SHP77 (cell line): ENCODE data around the gene SLFN12.
"Not testable (repeated sequence)": the region's sequence is repeated elsewhere in the genome, so short reads cannot be mapped to it uniquely, and the experiment has no call there.

Experiments
- DNase-seq, 2 experiments: peaks; one replicate each; lab custom pipeline; 2025; lab: John Stamatoyannopoulos, UW

The SLFN12 gene

DNA sequence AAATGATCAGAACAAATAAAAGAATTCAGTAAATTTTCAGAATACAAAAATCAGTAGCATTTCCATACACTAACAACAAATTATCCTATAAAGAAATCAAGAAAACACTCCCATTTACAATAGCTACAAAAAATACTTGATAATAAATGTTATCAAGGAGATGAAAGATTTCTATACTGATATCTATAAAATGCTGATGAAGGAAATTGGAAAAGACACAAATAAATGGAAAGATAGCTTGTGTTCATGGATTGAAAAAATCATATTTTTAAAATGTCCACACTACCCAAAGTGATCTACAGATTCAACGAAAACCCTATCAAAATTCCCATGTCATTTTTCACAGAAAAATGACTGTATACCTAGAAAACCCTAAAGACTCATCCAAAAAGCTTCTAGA, 18.1 kb downstream of the SLFN12 start:
- DNase-seq, result no peak

DNA sequence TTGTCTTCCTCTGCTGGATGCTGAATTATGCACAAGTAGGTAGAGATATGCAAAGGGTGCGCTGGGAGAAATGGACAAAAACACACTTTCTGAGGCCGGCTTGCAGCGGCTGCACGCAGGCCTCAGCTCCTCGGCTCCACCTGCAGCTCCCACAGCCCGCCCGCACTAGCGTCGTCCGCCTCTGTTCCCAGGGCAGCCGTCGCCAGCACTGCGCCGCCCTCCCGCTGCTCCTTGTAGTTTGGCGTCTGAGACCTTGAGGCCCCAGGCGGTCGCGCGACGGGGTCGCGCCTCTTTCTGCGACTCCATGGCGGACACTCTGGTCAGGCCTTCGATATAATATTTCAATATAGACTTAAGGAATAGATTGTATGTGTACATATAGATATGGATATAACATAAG, 24.8 kb downstream of the SLFN12 start:
- DNase-seq, result no peak

DNA sequence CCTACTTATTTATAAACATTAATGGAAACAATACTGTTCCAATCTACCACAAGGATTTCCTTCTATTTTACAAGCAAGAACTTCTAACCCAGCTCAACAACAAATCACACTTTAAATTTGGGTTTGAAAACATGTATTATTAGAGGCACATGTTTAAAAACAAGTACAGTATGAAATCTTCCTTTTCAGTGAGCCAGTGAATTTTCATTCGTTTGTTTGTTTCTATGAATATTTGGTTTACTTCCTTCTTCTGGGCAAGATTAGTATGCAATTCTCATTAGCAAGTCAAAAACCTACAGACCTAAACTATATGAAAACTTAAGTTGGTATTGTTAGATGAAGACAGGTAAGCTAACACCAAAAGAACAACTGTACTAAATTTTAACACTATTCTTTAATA, 25.7 kb downstream of the SLFN12 start:
- no peak for DNase-seq

DNA sequence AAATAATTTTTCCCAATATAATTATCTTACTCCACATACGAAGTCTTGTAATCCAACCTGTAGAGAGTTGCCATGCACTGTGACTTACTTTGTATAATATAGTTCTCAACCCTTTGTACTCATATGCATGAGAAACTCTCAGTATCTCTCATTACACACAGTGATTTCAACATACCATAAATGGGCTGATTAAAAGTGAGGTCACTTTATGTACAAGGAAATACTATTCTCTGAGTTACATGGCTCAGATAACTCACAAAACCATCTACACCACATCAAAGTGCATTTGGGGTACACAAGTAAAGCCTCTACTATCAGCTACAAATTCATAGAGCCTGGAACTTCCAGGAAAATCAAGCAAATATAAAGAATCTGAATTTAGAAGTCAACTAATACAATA, 27.9 kb downstream of the SLFN12 start:
- no peak for DNase-seq

DNA sequence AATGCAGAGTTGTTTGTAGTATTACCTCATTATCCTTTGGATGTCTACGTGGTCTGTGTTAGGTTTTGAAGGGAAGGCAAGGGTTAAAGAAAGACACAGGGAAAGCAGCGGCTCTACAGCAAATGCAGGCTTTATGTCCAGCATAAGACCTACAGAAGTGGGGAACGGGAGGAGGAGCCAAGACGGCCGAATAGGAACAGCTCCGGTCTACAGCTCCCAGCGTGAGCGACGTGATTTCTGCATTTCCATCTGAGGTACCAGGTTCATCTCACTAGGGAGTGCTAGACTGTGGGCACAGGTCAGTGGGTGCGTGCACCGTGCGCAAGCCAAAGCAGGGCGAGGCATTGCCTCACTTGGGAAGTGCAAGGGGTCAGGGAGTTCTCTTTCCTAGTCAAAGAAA, 38.5 kb downstream of the SLFN12 start:
- DNase-seq, result not testable (repeated sequence)

DNA sequence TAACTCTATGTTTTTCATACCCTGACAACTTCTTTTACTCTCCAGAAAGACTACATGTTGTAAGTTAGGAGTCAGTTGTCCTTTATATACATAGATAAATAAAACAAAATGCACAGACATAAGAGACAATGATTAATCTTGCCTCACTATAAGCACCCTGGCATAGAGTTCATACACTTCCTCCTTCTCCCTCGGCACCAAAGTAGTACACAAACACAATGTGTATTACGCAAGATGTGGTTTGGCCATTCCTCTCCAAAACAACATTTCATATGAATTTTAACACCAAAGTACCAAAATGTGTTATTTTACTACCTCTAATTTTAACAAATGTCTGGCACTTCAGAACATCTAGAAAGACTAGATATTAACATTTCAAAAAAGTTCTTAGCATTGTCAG, 41.6 kb downstream of the SLFN12 start:
- no peak for DNase-seq

DNA sequence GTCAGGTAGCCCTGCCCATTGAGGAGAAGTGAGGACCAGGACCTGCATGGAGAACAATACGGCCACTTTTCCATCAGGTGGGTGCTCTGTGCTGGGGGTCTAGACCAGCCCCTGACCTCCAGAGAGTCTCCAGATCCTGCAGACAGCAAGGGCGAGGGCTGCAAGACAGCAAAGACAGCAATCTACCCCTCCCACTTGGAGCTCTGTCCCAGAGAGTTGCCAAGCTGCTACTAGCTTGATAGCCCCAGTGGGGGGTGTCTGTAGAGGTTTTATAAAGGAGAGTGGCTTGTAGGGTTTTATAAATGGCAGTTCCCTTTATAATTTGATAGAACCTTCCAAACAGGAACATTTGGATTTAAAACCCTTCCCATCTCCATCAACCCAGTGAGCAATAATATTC, 42.1 kb downstream of the SLFN12 start:
- no peak for DNase-seq

DNA sequence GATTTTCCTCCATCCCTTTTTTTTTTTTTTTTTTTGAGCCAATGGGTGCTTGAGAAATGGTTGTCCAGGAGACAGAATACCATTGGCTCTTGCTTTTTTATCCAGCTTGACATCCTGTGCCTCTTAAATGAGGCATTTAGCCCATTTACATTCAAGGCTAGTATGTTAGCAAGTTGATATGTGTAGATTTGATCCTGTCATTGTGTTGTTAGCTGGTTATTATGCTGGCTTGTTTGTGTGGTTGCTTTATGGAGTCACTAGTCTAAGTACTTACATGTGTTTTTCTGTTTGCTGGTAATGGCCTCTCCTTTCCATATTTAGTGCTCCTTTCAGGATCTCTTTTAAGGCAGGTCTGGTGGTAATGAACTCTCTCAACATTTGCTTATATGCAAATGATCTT, 44.8 kb downstream of the SLFN12 start:
- no peak for DNase-seq

DNA sequence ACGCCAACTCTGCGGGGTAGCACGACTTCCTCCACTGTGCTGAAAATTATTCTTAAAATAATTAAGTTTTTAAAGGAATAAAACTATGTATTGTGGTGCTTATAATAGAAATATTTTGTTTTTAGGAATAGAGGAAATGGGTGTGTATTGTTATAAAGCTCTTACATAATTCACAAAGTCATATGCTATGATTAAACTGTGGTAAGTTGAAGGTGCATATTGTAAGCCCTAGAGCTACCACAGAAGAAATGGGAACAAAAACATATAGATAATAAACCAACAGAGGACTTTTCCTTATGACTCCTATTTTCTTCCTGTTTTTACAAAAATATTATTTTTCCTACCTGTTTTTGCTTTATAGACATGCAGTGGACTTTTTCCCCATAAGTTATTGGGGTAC, 54.6 kb downstream of the SLFN12 start:
- DNase-seq, result no peak

DNA sequence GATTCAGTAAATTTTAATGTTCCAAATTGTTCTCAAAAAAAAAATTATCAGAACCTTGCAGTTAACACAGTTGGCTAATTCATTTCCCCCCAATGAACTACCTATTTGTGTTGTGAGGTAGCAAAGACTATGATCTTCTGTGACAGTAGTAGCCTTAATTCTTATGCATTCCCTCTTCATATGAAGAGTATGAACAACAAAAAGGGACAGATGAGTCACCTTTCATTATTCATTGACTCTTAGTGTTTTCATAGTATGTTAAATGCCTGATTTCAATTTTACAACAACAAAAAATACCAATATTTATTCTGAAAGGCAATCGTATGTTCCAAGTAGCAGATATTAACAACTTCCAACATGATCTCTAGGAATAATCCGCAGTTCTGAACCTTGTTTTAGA, 55.2 kb downstream of the SLFN12 start:
- DNase-seq, result no peak

DNA sequence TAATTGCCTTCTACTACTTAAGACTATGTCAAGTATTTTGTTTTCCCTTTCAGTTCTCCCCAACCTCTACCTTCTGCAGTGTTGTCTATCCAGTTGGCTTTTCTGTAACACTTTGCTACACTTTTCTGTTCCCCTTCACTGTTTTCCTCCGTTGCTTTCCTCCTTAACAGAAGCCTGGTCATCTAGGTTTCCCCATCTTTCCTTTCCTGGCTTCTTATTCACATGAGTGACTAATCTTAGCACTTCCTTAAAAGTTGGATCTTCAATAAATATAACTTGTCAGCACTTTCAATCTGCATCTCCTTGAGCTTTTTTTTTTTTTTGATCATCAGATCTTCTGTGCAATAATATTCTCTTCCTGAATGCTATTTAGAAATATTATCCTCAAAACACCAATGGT, 56.1 kb downstream of the SLFN12 start:
- no peak for DNase-seq

DNA sequence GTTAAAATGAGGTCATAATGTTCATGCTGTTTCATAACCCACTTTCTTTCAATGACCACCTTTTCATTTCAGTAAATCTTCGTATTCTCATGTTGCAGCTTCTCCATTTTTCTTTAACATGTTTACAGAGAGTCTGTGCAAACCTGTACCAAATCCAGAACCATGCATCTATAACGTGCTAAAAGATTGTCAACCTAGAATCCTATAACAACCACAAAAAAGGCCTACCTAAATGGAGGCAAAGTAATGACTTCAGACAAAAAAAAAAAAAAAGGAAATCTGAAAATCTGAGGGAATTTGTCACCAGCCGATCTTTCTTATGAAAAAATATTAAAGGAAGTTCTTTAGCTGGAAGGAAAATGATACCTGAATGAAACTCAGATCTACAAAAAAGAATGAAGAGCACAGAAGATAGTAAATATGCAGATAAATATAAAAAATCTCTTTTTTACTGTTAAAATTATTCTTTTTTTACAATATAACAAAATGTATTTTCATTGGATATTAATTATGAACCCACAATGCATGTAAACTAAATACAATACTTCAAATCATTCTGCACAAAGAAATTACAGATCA, 57.4 kb downstream of the SLFN12 start:
- no peak for DNase-seq

DNA sequence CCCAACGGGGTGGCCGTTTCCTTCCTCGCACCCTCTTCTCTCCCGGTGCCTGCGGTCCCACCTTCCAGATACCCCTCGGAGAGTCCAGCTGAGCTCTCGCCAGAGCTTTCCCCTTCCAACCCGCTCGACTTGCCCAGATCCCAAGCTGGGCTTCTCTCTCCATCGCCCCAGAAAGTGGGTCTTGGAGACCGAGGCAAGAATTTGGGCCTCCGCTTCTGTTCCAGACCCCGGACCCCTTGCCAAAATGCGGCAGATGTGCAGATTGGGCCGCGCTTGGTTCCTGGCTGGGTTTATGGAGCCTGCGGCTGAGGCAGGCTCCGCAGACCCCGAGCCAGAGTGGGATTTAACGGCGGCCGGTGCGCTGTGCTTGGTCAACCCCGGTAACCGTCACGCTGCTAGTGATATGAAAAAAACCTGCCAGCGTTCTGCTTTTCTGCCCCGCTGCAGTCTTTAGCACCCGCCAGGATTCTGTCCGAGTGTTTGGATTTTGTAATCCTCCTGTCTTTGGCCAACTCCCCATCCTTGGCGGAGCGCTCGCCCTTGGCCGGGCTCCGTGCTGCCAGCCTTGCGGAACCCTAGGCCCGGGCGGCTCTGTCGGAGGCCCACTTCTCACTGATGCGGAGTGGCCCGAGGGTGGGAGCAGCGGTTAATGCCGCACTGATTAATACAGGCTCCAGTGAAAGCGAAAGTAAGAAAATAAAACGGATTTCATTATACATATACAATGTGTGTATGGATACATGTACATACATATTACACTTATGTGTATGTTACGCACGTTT, 58.1 kb downstream of the SLFN12 start:
- DNase-seq, result no peak

DNA sequence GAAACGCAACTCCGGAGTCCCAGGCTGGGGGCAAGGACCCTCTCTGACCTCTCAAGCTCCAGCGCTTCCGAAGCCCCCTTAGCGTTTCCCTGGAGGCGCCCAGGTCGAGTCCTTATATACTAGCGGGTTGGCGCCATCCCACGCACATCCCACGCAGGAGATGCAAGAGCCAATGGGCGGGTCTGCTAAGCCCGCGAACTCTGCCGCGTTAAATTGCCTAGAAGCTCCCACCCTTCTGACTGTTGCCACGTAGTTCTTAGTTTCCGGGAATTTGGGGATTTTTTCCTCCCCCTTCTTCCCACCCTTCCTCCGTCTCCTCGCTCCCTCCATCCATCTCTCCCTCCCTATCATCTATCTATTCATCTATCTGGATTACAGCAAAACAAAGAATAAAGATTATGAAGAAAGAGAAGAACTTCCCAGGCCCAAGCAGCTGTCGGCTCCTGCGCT, 58.7 kb downstream of the SLFN12 start, which contains the start of gene SLFN11:
Gene SLFN11, minus strand, starts transcription at position 88 of the 450 bp plus-strand sequence. CDS start 9,814 bp downstream, outside the sequence.
- no peak for DNase-seq

DNA sequence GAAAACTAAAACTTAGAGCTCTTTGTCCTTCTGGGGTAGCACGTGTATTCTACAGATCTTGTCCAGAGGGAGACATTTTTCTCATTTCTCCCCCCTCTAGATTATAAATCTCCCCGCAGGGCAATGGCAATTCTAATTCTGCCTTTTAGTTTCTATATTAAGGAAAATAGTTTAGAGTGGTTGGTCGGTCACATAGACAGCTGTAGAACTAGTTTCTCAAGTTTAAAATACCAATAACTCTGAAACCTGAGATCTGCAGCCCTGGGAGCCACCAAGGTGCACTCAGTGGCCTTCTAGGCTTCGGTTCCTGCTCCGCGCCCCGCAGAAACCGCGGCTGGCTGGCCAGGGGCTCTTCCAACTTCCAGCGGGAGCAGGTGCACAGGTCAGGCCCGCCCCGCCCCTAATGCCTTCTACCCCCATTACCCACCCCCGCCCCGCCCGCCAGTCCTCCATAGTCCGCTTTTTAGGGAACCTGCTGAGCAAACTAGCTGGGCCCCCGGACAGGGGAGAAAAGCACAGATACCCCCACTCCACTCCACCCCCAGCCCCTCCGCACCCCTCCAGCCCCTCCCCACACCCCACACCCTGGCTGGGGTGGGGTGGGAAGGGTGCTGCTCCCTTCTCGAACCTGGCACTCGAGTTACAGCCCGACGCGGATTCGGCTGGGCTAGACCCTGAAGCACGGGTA, 59.3 kb downstream of the SLFN12 start:
- DNase-seq, result no peak

DNA sequence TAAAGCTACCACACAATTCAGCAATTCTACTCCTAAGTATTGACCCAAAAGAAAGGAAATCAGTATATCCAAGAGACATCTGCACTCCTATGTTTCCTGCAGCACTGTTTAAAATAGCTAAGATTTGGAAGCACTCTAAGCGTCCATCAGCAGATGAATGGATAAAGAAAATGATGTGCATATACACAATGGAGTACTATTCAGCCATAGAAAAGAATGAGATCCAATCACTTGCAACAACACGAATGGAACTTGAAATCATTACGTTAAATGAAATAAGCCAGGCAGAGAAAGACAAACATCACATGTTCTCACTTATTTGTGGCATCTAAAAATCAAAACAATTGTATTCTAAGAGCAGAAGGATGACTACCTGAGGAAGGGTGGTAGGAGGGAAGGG, 60.4 kb downstream of the SLFN12 start:
- no peak for DNase-seq

DNA sequence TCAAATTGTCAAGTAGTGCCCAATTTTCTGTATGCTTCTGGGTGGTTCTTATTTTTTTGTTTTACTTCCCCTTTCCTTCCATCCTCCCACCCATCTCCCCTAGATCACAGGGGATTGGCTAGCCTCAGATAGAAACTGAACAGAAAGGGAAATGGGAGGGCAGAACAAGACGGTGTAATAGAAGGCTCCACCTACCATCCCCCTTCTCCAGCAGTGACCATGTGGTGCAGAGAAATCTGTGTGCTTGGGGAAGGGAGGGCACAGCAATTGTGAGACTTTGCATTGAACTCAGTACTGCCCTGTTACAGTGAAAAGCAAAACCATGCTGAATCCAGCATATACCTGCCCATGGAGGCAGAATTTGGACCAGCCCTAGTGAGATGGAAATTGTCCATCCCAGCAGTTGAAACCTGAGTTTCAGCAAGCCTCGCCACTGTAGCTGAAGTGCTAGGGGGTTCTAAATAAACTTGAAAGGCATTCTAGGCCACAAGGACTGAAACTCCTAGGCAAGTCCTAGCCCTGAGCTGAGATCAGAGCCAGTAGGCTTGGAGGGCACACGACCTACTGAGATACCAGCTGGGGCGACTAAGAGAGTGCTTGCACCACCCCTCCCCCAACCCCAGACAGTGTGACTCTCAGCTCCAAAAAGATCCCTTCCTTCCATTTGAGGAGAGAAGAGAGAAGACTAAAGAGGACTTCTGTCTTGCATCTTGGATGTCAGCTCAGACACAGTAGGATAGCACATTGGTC, 64.0 kb downstream of the SLFN12 start:
- DNase-seq, result no peak

DNA sequence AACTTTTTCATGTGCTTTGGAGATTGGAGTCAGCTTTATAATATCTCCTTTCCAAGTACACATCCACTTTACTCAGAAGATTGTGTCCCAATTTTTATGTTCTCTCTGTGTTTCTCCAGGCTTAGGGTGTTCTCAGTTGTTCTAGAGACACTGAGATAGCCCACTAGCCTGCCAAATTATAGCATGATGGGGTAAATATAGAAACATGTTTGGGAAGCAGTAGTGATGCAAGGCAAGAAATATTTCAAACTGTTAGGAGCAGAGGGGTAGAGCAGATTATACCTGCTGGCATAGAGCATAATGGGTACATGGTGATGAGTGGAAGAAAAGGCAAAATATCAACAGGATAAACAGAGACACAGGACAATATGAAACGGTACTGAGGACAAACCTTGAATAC, 71.3 kb downstream of the SLFN12 start:
- no peak for DNase-seq
